Measurements from ENCODE around the gene DFFB.

The DFFB gene

GRCh38 chr1:3907031-3907534, 49.8 kb downstream of the DFFB start:
- no peaks in the 10 kb centered on the region for H3K27me3 ChIP-seq (ENCODE audit: insufficient read depth, poor library complexity, severe bottlenecking)
- no peak for TF ChIP-seq CTCF (IDR thresholded peaks at IDR 0.05; ENCODE audit: insufficient read depth, low read length)
- no peak overlapping the region for H3K4me3 ChIP-seq (replicated peaks; ENCODE audit: insufficient read depth, low read length)
- no peak overlapping the region for H3K27ac ChIP-seq (replicated peaks)
- DNase-seq (ENCODE audit: low read depth in 1 of 2, low spot score in 1 of 2): peak in 1 of 2 experiments; percentile 36

GRCh38 chr1:3907621-3908165, 50.4 kb downstream of the DFFB start:
- Histone ChIP-seq H3K27me3 (ENCODE audit: insufficient read depth, poor library complexity, severe bottlenecking) (no peaks in the 10 kb centered on the region), H3K27ac (replicated peaks) (no peak overlapping the region)

GRCh38 chr1:3908886-3909517, 51.7 kb downstream of the DFFB start:
- H3K27me3 ChIP-seq (ENCODE audit: insufficient read depth, poor library complexity, severe bottlenecking): no peaks in the 10 kb centered on the region
- TF ChIP-seq POLR2AphosphoS5 (IDR thresholded peaks at IDR 0.05; ENCODE audit: low read depth): no peak
- no peak for TF ChIP-seq GABPA (IDR thresholded peaks at IDR 0.05; ENCODE audit: low read depth)
- TF ChIP-seq CTCF (IDR thresholded peaks at IDR 0.05; ENCODE audit: insufficient read depth, low read length): no peak
- TF ChIP-seq REST (IDR thresholded peaks at IDR 0.05; ENCODE audit: insufficient replicate concordance, low read depth): no peak
- no peak for TF ChIP-seq SPI1 (IDR thresholded peaks at IDR 0.05; ENCODE audit: borderline replicate concordance, low read depth)
- no peak for DNase-seq (ENCODE audit: low read depth in 1 of 2, low spot score in 1 of 2)

More at GRCh38 chr1:3907621-3908165, 50.4 kb downstream of the DFFB start:
- no peak for DNase-seq (ENCODE audit: low read depth in 1 of 2, low spot score in 1 of 2)
- H3K4me3 ChIP-seq (replicated peaks; ENCODE audit: insufficient read depth, low read length): no peak overlapping the region
- TF ChIP-seq SPI1 (IDR thresholded peaks at IDR 0.05; ENCODE audit: borderline replicate concordance, low read depth): no peak
- TF ChIP-seq CTCF (IDR thresholded peaks at IDR 0.05; ENCODE audit: insufficient read depth, low read length): no peak
- no peak for TF ChIP-seq POLR2AphosphoS5 (IDR thresholded peaks at IDR 0.05; ENCODE audit: low read depth)
- no peak for TF ChIP-seq REST (IDR thresholded peaks at IDR 0.05; ENCODE audit: insufficient replicate concordance, low read depth)
- TF ChIP-seq GABPA (IDR thresholded peaks at IDR 0.05; ENCODE audit: low read depth): no peak

More at GRCh38 chr1:3908886-3909517, 51.7 kb downstream of the DFFB start:
- Histone ChIP-seq H3K27ac (replicated peaks) (no peak overlapping the region), H3K4me3 (replicated peaks; ENCODE audit: insufficient read depth, low read length) (no peak overlapping the region)
